GM12878 (cell line): ENCODE data around the gene DENND1A. TPM values are rescaled to one million over a fixed set of nuclear protein-coding genes. Genes with fewer than 3 reads are reported as not detected.

Experiments used
- ATAC-seq: fragments of 200-7000 bp; cut with Tn5 transposase; 3 replicates; pipeline ENCODE4 v1.9.1; 2020; ENCODE audit warnings: mild to moderate bottlenecking, moderate library complexity
- BruUV-seq: library from RNA; stranded (reverse); fragments of 400-500 nt; replicated peaks from 2 replicates; lab custom pipeline; 2021; lab: Mats Ljungman, UMichigan
- CTCF ChIA-PET: fragments of 300-600 bp; sonication (Branson Sonifier 250); formaldehyde crosslinking; extraction: SDS; loops from one replicate; lab custom pipeline; 2021; ENCODE audit warnings: inconsistent platforms; lab: Yijun Ruan, JAX
- POLR2A ChIA-PET: fragments of 350-600 bp; formaldehyde crosslinking; extraction: SDS; loops from one replicate; lab custom pipeline; 2021; ENCODE audit warnings: inconsistent platforms; lab: Charles Lee
- RAD21 ChIA-PET: fragments of 300-600 bp; sonication (Branson Sonifier 250); formaldehyde crosslinking; loops from one replicate; lab custom pipeline; 2023; ENCODE audit warnings: antibody characterized with exemption; ENCODE audit not compliant: unreplicated experiment; lab: Charles Lee
- SMC1A ChIA-PET: fragments of 300-600 bp; sonication (Branson Sonifier 250); formaldehyde crosslinking; loops from one replicate; lab custom pipeline; 2023; ENCODE audit not compliant: unreplicated experiment, uncharacterized antibody; lab: Charles Lee
- DNase-seq: peaks from one replicate; pipeline ENCODE4 v3.0.0-alpha.2; 2011; ENCODE audit warnings: low read depth, low spot score
- FAIRE-seq: peaks from 3 replicates; lab custom pipeline; 2011; peaks lifted over from hg19 to GRCh38; lab: Jason Lieb, UNC
- H2AFZ ChIP-seq: 2 replicates; pipeline ENCODE4 v1.6.0; 2011; ENCODE audit warnings: low read depth, low read length, control low read depth; ENCODE audit not compliant: control insufficient read depth
- H3K27ac ChIP-seq: 2 replicates; pipeline ENCODE4 v1.5.1; 2011; ENCODE audit warnings: control low read depth; ENCODE audit not compliant: control insufficient read depth, insufficient read depth
- H3K27me3 ChIP-seq, 2 experiments: replicated peaks in 1 of 2; 2 replicates each; pipeline versions ENCODE4 v1.6.0 to v1.6.1; 2011; ENCODE audit warnings: low read length in 1 of 2; ENCODE audit not compliant: control insufficient read depth in 2 of 2, insufficient read depth in 2 of 2
- H3K36me3 ChIP-seq, 2 experiments: 2 replicates each; pipeline ENCODE4 v1.5.1; 2011; ENCODE audit warnings: low read length in 1 of 2; ENCODE audit not compliant: control insufficient read depth in 2 of 2, insufficient read depth in 2 of 2
- H3K4me1 ChIP-seq: 2 replicates; pipeline ENCODE4 v1.6.1; 2011; ENCODE audit warnings: mild to moderate bottlenecking, low read length, moderate library complexity, mixed read lengths; ENCODE audit not compliant: control insufficient read depth, insufficient read depth
- H3K4me2 ChIP-seq: 2 replicates; pipeline ENCODE4 v1.6.0; 2011; ENCODE audit warnings: control low read depth; ENCODE audit not compliant: control insufficient read depth, insufficient read depth
- H3K4me3 ChIP-seq: fragments of 200-600 bp; sonication (generic); 2 replicates; pipeline ENCODE4 v1.5.1; 2016
- H3K79me2 ChIP-seq: 2 replicates; pipeline ENCODE4 v1.6.0; 2011; ENCODE audit warnings: low read length; ENCODE audit not compliant: control insufficient read depth, insufficient read depth
- H3K9ac ChIP-seq: 2 replicates; pipeline ENCODE4 v1.8.0; 2011; ENCODE audit warnings: low read length, control low read depth, mixed read lengths; ENCODE audit not compliant: control insufficient read depth, insufficient read depth
- H3K9me3 ChIP-seq: replicated peaks from 3 replicates; pipeline ENCODE4 v1.5.1; 2011; ENCODE audit warnings: mild to moderate bottlenecking, low read length; ENCODE audit not compliant: control insufficient read depth, insufficient read depth
- H4K20me1 ChIP-seq: 2 replicates; pipeline ENCODE4 v1.6.0; 2011; ENCODE audit not compliant: control insufficient read depth, insufficient read depth
- EED ChIP-seq: sonication (generic); IDR thresholded peaks from 2 replicates; pipeline ENCODE4 v1.6.1; 2016; ENCODE audit warnings: antibody characterized with exemption, low read depth
- EP300 ChIP-seq, 2 experiments: fragments of 150-350 bp in 1 of 2; IDR thresholded peaks; 2 replicates each; pipeline ENCODE4 v1.6.1; 2011 to 2012; ENCODE audit warnings: low read depth in 2 of 2, low read length in 2 of 2, borderline replicate concordance in 1 of 2, improper control_type of control experiment in 1 of 2, inconsistent platforms in 1 of 2; ENCODE audit not compliant: control insufficient read depth in 1 of 2
- HDGF ChIP-seq: fragments of 450-650 bp; IDR thresholded peaks from 2 replicates; pipeline ENCODE4 v1.6.1; 2016; ENCODE audit warnings: antibody characterized with exemption
- IKZF2 ChIP-seq, 2 experiments: fragments of 450-650 bp; IDR thresholded peaks; 2 replicates each; pipeline ENCODE4 v1.6.1; 2017; ENCODE audit warnings: mild to moderate bottlenecking in 2 of 2, moderate library complexity in 2 of 2
- JUNB ChIP-seq: IDR thresholded peaks from 2 replicates; pipeline ENCODE4 v1.6.1; 2016; ENCODE audit warnings: antibody characterized with exemption, mild to moderate bottlenecking
- MEF2A ChIP-seq: IDR thresholded peaks from 2 replicates; pipeline ENCODE4 v1.6.1; 2011; ENCODE audit warnings: low read depth, mild to moderate bottlenecking, low read length, moderate library complexity; ENCODE audit not compliant: insufficient read depth
- MEF2B ChIP-seq: fragments of 450-650 bp; IDR thresholded peaks from 2 replicates; pipeline ENCODE4 v1.6.1; 2018; ENCODE audit warnings: mild to moderate bottlenecking, moderate library complexity; ENCODE audit not compliant: partially characterized antibody, poor library complexity, severe bottlenecking
- NFIC ChIP-seq: IDR thresholded peaks from 2 replicates; pipeline ENCODE4 v1.6.1; 2012; ENCODE audit warnings: low read depth, mild to moderate bottlenecking, inconsistent platforms, low read length, moderate library complexity
- SP1 ChIP-seq: IDR thresholded peaks from one replicate; pipeline ENCODE4 v1.6.1; 2011; ENCODE audit warnings: low read depth, low read length
- WGBS: methylation state at CpG from one replicate; pipeline ENCODE4 v1.1.6; 2016; ENCODE audit warnings: low lambda C conversion rate; ENCODE audit not compliant: insufficient replicate concordance, insufficient coverage; ENCODE audit errors: missing lambda C conversion rate; 5-methylcytosine and 5-hydroxymethylcytosine counted together
- in situ Hi-C: fragments of 300-500 bp; cut with MboI; formaldehyde crosslinking; loops from 9 replicates; pipeline ENCODE4 v1.14.3; 2018; ENCODE audit warnings: mixed read lengths
- intact Hi-C: fragments of 100-400 bp; cut with micrococcal nuclease; formaldehyde crosslinking; loops from one replicate; pipeline ENCODE4 v1.14.2; 2022; ENCODE audit not compliant: unreplicated experiment
- polyA plus RNA-seq, 11 experiments: library from polyadenylated mRNA; depleted of rRNA in 4 of 11; unstranded in 6 of 11; stranded (reverse) in 5 of 11; fragments of >200 nt; fragmentation: Nextera tagmentation in 4 of 11; fragmentation: Illumina TruSeq in 1 of 11; extraction: Ambion mirVana in 4 of 11; extraction: Trizol in 1 of 11; gene quantifications; 1 replicate in 1 of 11; 2 replicates in 10 of 11; pipeline versions ENCODE4 v1.2.1 to v1.2.3, GENCODE V29; 2011 to 2016; ENCODE audit warnings: inconsistent platforms in 2 of 11, missing spikeins in 2 of 11, low read depth in 1 of 11
- total RNA-seq, 4 experiments: library from RNA; depleted of rRNA in 3 of 4; stranded (reverse); fragments of >200 nt in 3 of 4; fragmentation: Illumina TruSeq in 1 of 4; extraction: Trizol in 1 of 4; gene quantifications; 2 replicates each; pipeline versions ENCODE4 v1.2.1 to v1.2.3, GENCODE V29; 2013 to 2021
- TF ChIP-seq, protein P1 (sequence below): IDR thresholded peaks from 2 replicates; pipeline ENCODE4 v1.6.1; 2012; ENCODE audit warnings: low read length, inconsistent platforms

DENND1A gene
- total and polyA plus RNA-seq, 10 of the 15 experiments (the other 5 are each of a cell fraction or from before 2014, with no cell fraction given): 14.1 to 48.6 (median 35.2) TPM

DNA sequence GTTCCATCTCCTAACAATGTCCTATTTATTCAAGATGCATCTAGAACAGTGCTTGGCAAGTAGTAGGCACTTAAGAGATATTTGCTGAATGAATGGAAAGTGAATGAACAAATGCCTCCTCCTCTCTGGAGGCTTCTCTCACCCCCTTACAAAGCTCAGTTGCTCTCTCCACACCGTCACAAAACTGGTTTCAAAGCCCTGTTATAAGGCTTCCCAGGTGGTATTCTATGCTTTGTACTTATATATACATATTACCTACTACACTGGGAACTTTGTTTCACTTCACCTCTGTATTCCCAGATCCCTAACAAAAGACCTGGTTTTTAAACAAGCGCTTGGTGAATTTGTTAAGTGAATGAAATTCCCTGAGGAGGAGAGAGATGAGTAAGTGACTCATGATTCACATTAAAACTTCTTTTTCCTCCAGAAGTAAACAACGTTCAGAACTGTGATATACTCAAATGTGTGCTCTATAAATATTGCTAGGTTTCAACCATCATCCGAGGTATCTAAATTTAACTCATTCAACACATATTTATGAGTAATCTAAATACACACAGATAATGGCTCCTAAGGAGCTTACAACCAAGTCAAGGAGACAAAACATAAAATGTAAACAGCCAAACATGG lies 36.0 kb downstream of the DENND1A start:
- in situ Hi-C loops: no loop called here
- RAD21 ChIA-PET: interaction anchor here (1.1 to 1.4 kb wide), 2 partner anchors 27 to 103 kb away, joined by 3 to 4 read pairs; no protein-coding TSS in a partner anchor
- no peak overlapping the region for H3K9ac ChIP-seq
- POLR2A ChIA-PET: interaction anchor here (1.8 kb wide), 1 partner anchor 104 kb away, joined by 5 read pairs; no protein-coding TSS in a partner anchor
- DNase-seq (no peak), FAIRE-seq (no peak), ATAC-seq (peak; percentile 44)
- TF ChIP-seq EP300 (IDR thresholded peaks at IDR 0.05; ENCODE audit: borderline replicate concordance in 1 of 2, control insufficient read depth in 1 of 2, low read depth in 2 of 2, low read length in 2 of 2) (0 out of 4 replicates have a peak, but pooled peaks of 1 of the 2 experiments have one; percentile 9), HDGF (no peak), JUNB (peak; percentile 31), NFIC (peak; percentile 62; the same call in 1 of the 2 replicates), SP1 (no peak), EED (no peak), IKZF2 (IDR thresholded peaks at IDR 0.05) (0 out of 4 replicates have a peak, but pooled peaks have one; percentile 12 to 17), MEF2A (peak; percentile 72), MEF2B (peak; percentile 59)
- TF ChIP-seq, protein P1, sequence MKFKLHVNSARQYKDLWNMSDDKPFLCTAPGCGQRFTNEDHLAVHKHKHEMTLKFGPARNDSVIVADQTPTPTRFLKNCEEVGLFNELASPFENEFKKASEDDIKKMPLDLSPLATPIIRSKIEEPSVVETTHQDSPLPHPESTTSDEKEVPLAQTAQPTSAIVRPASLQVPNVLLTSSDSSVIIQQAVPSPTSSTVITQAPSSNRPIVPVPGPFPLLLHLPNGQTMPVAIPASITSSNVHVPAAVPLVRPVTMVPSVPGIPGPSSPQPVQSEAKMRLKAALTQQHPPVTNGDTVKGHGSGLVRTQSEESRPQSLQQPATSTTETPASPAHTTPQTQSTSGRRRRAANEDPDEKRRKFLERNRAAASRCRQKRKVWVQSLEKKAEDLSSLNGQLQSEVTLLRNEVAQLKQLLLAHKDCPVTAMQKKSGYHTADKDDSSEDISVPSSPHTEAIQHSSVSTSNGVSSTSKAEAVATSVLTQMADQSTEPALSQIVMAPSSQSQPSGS: 0 out of 2 replicates have a peak, but pooled peaks have one; percentile 31
- intact Hi-C loops: no loop called here
- no peak overlapping the region for H3K4me3 ChIP-seq
- SMC1A ChIA-PET: interaction anchor here (0.8 to 1.5 kb wide), 4 partner anchors 9 to 47 kb away, joined by 3 to 4 read pairs (median 3); no protein-coding TSS in a partner anchor
- H3K79me2 ChIP-seq: peaks cover 47% of the 10 kb centered on the region
- H3K9me3 ChIP-seq: no peaks in the 10 kb centered on the region
- H3K36me3 ChIP-seq: no peaks in the 10 kb centered on the region
- H2AFZ ChIP-seq: no peak overlapping the region
- H3K4me2 ChIP-seq: peak overlapping the region; percentile 65
- no TSS peak for BruUV-seq
- no peaks in the 10 kb centered on the region for H3K27me3 ChIP-seq
- H3K4me1 ChIP-seq: peaks cover 41% of the 10 kb centered on the region
- CTCF ChIA-PET: interaction anchor here (1.2 kb wide), 1 partner anchor 23 kb away, joined by 3 read pairs; no protein-coding TSS in a partner anchor
- under 1% methylated on average over 4 of the region's 4 CpGs for WGBS
- H4K20me1 ChIP-seq: no peaks in the 10 kb centered on the region
- peak overlapping the region; percentile 24; the same call in 1 of the 2 replicates for H3K27ac ChIP-seq
